Measurements from ENCODE around the gene STXBP1.
"Not testable (repeated sequence)": the region's sequence is repeated elsewhere in the genome, so short reads cannot be mapped to it uniquely, and the experiment has no call there.

STXBP1 gene

DNA sequence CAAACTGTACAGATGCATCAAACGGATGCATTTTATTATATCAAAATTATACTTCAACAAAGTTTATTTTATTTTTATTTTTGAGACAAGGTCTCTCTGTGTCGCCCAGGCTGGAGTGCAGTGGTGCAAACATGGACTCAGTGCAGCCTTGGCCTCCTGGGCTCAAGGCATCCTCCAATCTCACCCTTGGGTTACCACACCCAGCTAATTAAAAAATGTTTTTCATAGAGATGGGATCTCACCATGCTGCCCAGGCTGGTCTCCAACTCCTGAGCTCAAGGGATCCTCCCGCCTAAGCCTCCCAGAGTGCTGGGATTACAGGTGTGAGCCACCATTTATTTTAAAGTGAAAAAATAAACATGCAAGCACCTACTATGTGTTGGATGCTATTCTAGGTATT, 40.1 kb upstream of the STXBP1 start:
- no peak for DNase-seq (ENCODE audit: extremely low read depth, low read depth)

DNA sequence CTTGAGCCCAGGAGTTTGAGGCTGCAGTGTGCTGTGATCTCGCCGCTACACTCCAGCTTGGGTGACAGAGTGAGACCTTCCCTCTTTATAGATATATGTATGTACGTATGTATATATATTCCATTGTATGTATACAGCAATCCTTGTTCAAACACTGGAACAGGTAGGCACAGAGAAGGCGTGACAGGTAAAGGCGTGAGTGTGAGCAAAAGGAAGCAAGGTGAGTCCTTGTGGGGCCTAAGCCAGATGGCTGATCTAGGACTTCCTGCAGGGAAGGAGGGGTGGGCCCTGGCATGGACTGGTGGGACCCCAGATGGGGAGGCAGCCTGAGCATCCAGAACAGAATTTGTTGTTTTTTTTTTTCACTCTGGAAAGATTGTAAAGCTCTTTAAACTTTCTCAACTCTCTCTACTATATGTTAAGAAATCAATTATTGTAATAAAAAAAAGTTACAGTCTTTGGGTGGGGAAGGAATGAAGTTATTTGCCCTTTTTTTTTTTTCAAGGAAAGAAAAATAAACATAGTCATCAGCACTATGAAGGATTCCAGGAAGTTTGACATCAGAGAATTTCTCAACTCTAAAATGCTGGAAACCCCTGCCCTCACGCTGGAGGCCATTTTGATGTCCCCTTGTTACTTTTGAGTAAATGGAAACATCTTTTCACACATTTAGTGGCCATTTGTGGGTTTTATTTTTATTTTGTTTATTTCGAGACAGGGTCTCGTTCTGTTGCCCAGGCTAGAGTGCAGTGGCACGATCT, 38.9 kb upstream of the STXBP1 start:
- DNase-seq (ENCODE audit: extremely low read depth, low read depth), result no peak
- TF ChIP-seq, protein P1, sequence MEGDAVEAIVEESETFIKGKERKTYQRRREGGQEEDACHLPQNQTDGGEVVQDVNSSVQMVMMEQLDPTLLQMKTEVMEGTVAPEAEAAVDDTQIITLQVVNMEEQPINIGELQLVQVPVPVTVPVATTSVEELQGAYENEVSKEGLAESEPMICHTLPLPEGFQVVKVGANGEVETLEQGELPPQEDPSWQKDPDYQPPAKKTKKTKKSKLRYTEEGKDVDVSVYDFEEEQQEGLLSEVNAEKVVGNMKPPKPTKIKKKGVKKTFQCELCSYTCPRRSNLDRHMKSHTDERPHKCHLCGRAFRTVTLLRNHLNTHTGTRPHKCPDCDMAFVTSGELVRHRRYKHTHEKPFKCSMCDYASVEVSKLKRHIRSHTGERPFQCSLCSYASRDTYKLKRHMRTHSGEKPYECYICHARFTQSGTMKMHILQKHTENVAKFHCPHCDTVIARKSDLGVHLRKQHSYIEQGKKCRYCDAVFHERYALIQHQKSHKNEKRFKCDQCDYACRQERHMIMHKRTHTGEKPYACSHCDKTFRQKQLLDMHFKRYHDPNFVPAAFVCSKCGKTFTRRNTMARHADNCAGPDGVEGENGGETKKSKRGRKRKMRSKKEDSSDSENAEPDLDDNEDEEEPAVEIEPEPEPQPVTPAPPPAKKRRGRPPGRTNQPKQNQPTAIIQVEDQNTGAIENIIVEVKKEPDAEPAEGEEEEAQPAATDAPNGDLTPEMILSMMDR (IDR thresholded peaks at IDR 0.05; ENCODE audit: low read depth, low read length), result no peak

More for the DNA sequence above, 40.1 kb upstream of the STXBP1 start:
- TF ChIP-seq, protein P1 (IDR thresholded peaks at IDR 0.05; ENCODE audit: low read depth, low read length), result no peak

DNA sequence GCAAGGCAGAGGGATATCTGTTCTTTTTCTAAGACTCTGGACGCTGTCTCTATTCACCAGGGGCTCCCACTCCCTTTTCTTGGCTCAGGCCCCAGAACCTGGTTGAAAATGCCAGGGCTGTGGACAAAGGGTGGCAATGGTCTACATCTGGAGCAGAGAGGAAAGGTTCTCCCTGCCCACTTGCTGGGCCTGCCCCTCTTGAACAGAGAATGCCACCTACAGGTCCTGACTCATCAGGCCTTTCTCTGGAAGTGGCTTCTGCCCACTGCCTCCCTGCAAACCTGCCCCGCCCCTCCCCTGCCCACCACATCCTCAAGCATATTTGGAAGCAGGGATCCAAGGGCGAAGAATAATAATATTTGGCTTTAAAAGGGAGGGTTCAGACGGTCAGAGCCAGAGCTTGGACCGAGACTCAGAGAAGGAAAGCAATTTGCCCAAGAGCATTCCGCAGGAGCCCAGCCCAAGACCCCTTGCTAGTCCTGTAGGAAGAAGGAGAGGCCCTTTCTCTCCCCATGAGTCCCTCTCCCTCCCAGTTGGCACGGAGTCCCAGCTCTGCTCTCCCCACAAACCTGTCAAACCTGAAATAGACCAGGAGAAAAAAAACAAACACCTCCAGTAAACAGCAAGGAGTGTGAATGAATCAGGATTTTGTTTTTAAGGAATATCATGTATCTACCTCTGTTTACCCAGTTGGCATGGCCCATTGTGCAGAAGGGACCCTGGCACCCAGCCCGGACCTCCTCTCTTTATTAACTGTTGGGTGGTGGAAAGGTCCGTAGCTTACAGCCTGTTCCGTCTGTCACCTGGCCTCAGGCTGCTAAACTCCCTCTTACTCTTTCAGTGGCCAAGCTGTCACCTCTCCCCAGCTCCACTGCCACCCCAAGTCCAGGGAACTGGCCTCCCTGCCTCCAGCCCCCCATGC, 37.7 kb upstream of the STXBP1 start:
- DNase-seq (ENCODE audit: extremely low read depth, low read depth), result no peak
- TF ChIP-seq, protein P1 (IDR thresholded peaks at IDR 0.05; ENCODE audit: low read depth, low read length), result peak; percentile 1; the same call in 1 of the 2 replicates

DNA sequence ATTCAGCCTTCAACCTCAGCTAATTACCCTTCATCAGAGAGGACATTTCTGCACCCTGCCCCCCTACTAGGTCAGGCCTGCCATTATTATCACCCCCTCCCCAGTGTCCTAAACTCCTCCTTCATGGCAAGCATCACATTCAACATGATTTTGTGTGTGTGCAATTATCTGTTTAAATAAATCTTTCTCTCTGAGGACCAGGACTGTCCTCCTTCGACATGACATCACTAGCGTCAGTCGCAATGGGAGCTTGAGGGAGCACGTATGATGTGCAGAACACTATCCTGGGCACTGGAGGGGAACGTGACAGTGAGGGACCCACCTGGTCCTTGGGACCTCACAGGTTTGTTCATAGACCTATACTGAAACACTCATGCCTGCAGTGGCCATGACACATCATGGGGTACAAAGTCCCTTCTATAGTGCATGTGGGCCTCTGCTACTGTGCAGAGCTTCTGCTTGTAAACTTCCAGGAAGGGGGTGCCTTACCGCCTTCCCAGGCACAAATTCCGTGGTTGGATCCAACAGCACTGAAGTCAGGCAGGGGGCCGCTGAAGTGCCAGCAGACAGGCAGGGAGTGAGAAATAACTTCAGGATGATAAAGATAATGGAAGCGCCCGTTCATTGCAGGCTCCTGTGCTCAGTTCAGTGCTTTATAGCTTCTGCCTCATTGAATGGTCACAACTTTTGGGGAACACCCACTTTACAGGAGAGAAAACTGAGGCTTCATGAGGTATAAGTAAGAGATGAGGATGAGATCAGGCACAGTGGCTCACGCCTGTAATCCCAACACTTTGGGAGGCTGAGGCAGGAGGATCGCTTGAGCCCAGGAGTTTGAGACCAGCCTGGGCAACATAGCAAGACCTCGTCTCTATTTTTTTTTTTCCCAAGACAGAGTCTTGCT, 36.0 kb upstream of the STXBP1 start:
- DNase-seq (ENCODE audit: extremely low read depth, low read depth), result no peak

DNA sequence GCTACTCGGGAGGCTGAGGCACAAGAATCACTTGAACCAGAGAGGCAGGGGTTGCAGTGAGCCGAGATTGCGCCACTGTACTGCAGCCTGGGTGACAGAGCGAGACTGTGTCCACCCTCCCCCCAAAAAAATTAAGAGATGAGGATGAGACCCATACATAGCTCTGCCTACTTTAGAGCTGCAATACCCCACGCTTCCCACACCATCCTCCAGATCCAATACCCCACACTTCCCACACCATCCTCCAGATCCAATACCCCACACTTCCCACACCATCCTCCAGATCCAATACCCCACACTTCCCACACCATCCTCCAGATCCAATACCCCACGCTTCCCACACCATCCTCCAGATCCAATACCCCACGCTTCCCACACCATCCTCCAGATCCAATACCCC, 34.9 kb upstream of the STXBP1 start:
- not testable (repeated sequence) for DNase-seq (ENCODE audit: extremely low read depth, low read depth)

More for the DNA sequence above, 36.0 kb upstream of the STXBP1 start:
- TF ChIP-seq, protein P1 (IDR thresholded peaks at IDR 0.05; ENCODE audit: low read depth, low read length), result no peak

DNA sequence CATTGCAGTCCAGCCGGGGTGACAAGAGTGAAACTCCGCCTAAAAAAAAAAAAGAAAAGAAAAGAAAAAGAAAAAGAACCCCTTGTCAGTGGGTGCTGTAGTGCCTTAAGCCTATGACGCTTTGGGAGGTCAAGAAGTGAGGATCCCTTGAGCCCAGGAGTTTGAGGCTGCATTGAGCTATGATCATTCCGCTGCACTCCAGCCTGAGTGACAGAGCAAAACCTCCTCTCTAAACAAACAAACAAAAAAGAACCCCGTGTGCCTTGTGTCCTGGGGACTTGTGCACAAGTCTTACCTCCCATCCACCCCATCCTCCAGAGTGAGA, 33.5 kb upstream of the STXBP1 start:
- TF ChIP-seq, protein P1 (IDR thresholded peaks at IDR 0.05; ENCODE audit: low read depth, low read length), result no peak
- no peak for DNase-seq (ENCODE audit: extremely low read depth, low read depth)
